Chondrocyte (in vitro differentiated cells): ENCODE measurements around the gene DMBT1. TPM values are rescaled to one million over a fixed set of nuclear protein-coding genes. Genes with fewer than 3 reads are reported as not detected.

ENCODE experiments used
- DNase-seq: peaks from one replicate; pipeline ENCODE4 v3.0.0; 2021; ENCODE audit warnings: mixed read lengths, low spot score
- H3K27ac Mint-ChIP-seq: one replicate; pipeline ENCODE4 v1.8.0; 2021; ENCODE audit warnings: mild to moderate bottlenecking, moderate library complexity, mixed read lengths; ENCODE audit not compliant: unreplicated experiment
- H3K27me3 Mint-ChIP-seq: 2 replicates; pipeline ENCODE4 v1.8.0; 2021; ENCODE audit warnings: low read depth, mixed read lengths
- H3K36me3 Mint-ChIP-seq: 2 replicates; pipeline ENCODE4 v1.8.0; 2021; ENCODE audit warnings: low read depth, mixed read lengths
- H3K4me1 Mint-ChIP-seq: 2 replicates; pipeline ENCODE4 v1.8.0; 2021; ENCODE audit warnings: low read depth, mild to moderate bottlenecking, mixed read lengths
- H3K4me3 Mint-ChIP-seq: one replicate; pipeline ENCODE4 v1.8.0; 2021; ENCODE audit warnings: mild to moderate bottlenecking, moderate library complexity, mixed read lengths; ENCODE audit not compliant: unreplicated experiment
- H3K9me3 Mint-ChIP-seq: 2 replicates; pipeline ENCODE4 v1.8.0; 2021; ENCODE audit warnings: low read depth, mixed read lengths
- total RNA-seq: library from RNA; stranded (reverse); gene quantifications from 3 replicates; pipeline ENCODE4 v1.2.1, GENCODE V29; 2021
- TF ChIP-seq, protein P1 (sequence below): fragments of 200-600 bp; sonication (generic); IDR thresholded peaks from 2 replicates; pipeline ENCODE4 v1.5.0; 2021; ENCODE audit warnings: antibody characterized with exemption, mild to moderate bottlenecking, moderate library complexity

The DMBT1 gene
- total RNA-seq, 1 donor from 2014 or later, result 0.17 TPM

DNA sequence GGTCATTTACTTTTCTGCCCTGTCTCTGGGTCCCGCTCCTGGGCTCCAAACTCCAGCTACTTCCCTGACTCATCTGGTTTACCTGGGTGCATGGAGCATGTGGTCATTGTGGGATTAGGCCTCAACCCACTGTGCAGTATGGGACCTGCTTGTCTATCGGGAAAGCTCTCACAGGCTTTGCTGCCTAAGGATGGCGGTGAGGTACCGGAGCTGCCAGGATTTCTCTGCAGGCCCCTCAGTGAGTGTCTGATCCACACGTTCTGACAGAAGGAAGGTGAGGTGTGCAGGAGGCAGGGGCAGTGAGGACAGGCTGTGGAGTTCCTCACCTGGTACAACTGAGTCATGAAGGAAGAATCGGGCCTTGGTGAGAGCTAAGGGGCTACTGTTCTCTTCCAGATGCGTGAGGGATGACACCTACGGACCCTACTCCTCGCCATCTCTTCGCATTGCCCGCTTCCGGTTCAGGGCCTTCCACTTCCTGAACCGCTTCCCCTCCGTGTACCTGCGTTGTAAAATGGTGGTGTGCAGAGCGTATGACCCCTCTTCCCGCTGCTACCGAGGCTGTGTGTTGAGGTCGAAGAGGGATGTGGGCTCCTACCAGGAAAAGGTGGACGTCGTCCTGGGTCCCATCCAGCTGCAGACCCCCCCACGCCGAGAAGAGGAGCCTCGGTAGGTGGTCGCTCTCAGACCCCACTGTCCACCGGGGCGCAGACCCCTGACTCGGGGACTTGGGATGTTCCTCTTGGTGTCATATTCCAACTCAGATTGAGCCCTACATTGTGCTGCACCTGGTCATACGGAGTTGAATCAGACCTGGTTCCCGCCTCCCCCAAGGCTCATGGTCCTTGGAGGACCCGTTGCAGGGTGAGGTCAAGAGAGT is 82.4 kb downstream of the DMBT1 start:
- TF ChIP-seq, protein P1, sequence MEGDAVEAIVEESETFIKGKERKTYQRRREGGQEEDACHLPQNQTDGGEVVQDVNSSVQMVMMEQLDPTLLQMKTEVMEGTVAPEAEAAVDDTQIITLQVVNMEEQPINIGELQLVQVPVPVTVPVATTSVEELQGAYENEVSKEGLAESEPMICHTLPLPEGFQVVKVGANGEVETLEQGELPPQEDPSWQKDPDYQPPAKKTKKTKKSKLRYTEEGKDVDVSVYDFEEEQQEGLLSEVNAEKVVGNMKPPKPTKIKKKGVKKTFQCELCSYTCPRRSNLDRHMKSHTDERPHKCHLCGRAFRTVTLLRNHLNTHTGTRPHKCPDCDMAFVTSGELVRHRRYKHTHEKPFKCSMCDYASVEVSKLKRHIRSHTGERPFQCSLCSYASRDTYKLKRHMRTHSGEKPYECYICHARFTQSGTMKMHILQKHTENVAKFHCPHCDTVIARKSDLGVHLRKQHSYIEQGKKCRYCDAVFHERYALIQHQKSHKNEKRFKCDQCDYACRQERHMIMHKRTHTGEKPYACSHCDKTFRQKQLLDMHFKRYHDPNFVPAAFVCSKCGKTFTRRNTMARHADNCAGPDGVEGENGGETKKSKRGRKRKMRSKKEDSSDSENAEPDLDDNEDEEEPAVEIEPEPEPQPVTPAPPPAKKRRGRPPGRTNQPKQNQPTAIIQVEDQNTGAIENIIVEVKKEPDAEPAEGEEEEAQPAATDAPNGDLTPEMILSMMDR, result no peak
- no peak overlapping the region for H3K4me3 Mint-ChIP-seq
- DNase-seq, result no peak
- H3K27me3 Mint-ChIP-seq, result peaks cover 23% of the 10 kb centered on the region
- H3K4me1 Mint-ChIP-seq, result no peaks in the 10 kb centered on the region
- no peaks in the 10 kb centered on the region for H3K36me3 Mint-ChIP-seq
- no peak overlapping the region for H3K27ac Mint-ChIP-seq
- H3K9me3 Mint-ChIP-seq, result no peaks in the 10 kb centered on the region

DNA sequence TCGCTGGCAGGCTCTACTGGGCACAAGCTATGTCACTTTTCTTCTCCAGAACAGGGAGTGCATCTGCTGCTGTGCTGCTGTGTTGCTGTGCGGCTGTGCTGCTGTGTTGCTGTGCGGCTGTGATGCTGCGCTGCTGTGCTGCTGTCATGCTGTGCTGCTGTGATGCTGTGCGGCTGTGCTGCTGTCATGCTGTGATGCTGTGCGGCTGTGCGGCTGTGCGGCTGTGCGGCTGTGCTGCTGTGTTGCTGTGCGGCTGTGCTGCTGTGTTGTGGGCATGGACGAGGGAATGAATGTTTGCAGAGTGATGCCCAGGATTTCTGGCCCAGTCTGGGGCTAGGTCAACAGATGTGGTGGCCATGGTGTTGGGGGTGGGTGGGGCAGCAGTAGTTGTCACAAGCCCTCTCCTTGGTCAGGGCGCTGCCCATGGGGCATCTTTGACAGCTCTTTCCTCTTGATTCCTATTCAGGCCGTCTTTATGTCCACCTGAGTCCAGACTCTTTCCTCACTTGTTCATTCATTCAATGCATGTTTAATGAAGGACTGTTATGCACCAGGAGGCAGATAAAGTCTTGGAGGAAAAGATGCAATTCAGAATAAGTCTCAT is 83.5 kb downstream of the DMBT1 start:
- Mint-ChIP-seq H3K4me1 (no peaks in the 10 kb centered on the region), H3K27me3 (peaks cover 25% of the 10 kb centered on the region), H3K4me3 (no peak overlapping the region), H3K36me3 (no peaks in the 10 kb centered on the region), H3K27ac (no peak overlapping the region), H3K9me3 (no peaks in the 10 kb centered on the region)
- DNase-seq, result no peak
- TF ChIP-seq, protein P1, result no peak

DNA sequence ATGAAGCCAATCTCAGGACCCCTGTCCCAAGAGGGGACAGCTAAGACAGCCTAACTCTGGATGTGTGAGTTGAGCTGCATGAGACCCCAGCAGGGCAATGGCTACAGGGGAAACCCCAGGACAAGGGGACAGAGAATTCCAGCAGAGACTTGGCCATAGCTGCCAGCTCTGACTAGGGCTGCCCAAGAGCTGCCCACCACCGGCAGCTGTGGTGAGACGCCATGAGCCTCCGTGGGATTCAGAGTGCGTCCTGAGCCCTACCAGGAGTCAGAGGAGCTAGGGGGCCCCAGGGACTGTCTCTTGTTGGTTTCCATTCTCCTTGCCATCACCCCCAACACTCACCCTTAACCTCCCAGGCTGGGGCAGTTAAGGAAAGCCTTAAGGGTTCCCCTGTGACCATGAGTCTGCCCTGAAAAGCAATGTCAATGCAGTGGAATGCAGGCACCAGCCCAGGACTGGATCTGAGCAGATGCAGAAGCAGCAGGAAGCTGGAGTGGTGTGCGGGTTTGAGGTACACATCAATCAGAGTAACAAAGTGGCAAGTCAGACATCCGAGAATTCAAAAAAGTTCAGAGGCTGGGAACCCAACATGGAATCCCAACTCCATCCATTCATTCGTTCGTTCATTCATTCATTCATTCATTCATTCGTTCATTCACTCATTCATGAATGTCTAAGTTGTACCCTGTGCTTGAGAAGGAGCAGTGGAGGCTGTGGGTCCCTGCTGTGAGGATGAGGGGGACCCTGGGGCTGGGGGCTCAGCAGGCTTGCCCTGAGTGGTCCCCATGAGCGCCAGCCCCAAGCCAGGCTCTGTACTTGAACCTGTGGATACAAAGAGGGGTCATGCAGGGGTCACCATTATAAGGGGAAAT is 86.2 kb downstream of the DMBT1 start:
- Mint-ChIP-seq H3K9me3 (peaks cover 1% of the 10 kb centered on the region), H3K4me1 (no peaks in the 10 kb centered on the region), H3K4me3 (no peak overlapping the region), H3K27me3 (peaks cover 38% of the 10 kb centered on the region), H3K36me3 (no peaks in the 10 kb centered on the region), H3K27ac (no peak overlapping the region)
- DNase-seq, result no peak
- TF ChIP-seq, protein P1, result no peak

DNA sequence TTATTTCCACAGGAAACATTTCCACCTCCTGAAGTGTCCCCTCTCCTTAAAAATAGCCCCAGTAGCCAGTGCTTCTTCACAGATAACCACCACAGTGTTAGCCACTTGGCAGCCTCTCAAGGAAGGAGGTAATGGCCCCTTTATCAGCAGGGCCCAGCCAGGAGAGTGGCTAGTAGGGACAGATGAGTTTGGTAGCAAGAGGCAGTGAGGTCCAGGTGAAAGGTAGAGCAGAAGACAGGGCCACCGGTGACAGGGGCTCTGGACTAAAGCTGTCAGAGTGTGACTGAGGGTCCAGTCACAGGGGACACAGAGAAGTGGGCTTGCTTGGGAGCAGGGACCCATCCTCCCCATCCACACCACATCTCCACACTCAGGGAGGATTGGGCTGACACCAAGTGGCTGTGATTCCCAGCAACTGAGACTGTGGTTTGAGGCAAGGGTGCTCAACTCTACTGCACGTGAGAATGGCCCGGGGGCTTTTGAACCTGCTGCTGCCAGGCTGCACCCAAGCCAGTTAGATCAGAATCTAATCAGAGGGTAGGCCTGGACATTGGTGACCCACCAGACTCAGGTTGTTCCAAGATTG is 86.9 kb downstream of the DMBT1 start:
- Mint-ChIP-seq H3K27me3 (peaks cover 46% of the 10 kb centered on the region), H3K27ac (no peak overlapping the region), H3K9me3 (peaks cover 5% of the 10 kb centered on the region), H3K4me3 (no peak overlapping the region), H3K36me3 (no peaks in the 10 kb centered on the region), H3K4me1 (no peaks in the 10 kb centered on the region)
- no peak for DNase-seq
- TF ChIP-seq, protein P1, result no peak
